H1 (cell line): ENCODE results near the gene ZNF135. TPM values are rescaled to one million over a fixed set of nuclear protein-coding genes. Genes with fewer than 3 reads are reported as not detected.

Source experiments
- EP300 ChIP-seq, 2 experiments: IDR thresholded peaks; 1 replicate in 1 of 2; 2 replicates in 1 of 2; pipeline ENCODE4 v1.6.1; 2011 to 2012; ENCODE audit warnings: low read depth in 2 of 2, low read length in 2 of 2, mild to moderate bottlenecking in 2 of 2, borderline replicate concordance in 1 of 2, inconsistent platforms in 1 of 2, moderate library complexity in 1 of 2
- FOSL1 ChIP-seq: IDR thresholded peaks from 2 replicates; pipeline ENCODE4 v1.6.1; 2011; ENCODE audit warnings: mild to moderate bottlenecking, low read depth, low read length, moderate library complexity; ENCODE audit not compliant: insufficient read depth
- HDAC2 ChIP-seq, 2 experiments: fragments of 300-600 bp in 1 of 2; sonication (generic) in 1 of 2; IDR thresholded peaks; 2 replicates each; pipeline ENCODE4 v1.6.1; 2011 to 2012; ENCODE audit warnings: low read depth in 2 of 2, low read length in 2 of 2, mild to moderate bottlenecking in 2 of 2, moderate library complexity in 2 of 2, borderline replicate concordance in 1 of 2, inconsistent platforms in 1 of 2
- SAP30 ChIP-seq: fragments of 300-600 bp; sonication (generic); IDR thresholded peaks from 2 replicates; pipeline ENCODE4 v1.7.1; 2012; ENCODE audit warnings: low read length, moderate library complexity, mild to moderate bottlenecking, inconsistent platforms; ENCODE audit not compliant: insufficient read depth, insufficient replicate concordance
- TEAD4 ChIP-seq: IDR thresholded peaks from 2 replicates; pipeline ENCODE4 v1.6.1; 2012; ENCODE audit warnings: low read depth, low read length, inconsistent platforms, mixed read lengths
- polyA plus RNA-seq, 7 experiments: library from polyadenylated mRNA; depleted of rRNA in 3 of 7; stranded (reverse) in 5 of 7; unstranded in 2 of 7; fragments of >200 nt in 5 of 7; fragments of 200-250 nt in 2 of 7; gene quantifications; 1 replicate in 5 of 7; 2 replicates in 1 of 7; 4 replicates in 1 of 7; pipeline versions ENCODE4 v1.2.1 to v1.2.3, GENCODE V29; 2011 to 2013; ENCODE audit warnings: missing spikeins in 2 of 7, mixed read lengths in 2 of 7
- total RNA-seq: library from RNA; stranded (reverse); fragmentation: NEBNext Ultra II Directional; extraction: Animal tissue kit (Norgen Biotek cat#: 25700); gene quantifications from 2 replicates; pipeline ENCODE4 v1.2.1, GENCODE V29; 2021
- TF ChIP-seq, protein P1 (sequence below): fragments of 300-600 bp; sonication (generic); IDR thresholded peaks from 2 replicates; pipeline ENCODE4 v1.7.1; 2012; ENCODE audit warnings: low read length, moderate library complexity, mild to moderate bottlenecking, inconsistent platforms; ENCODE audit not compliant: insufficient replicate concordance
- TF ChIP-seq, protein P2 (sequence below): IDR thresholded peaks from 2 replicates; pipeline ENCODE4 v1.6.1; 2012; ENCODE audit warnings: inconsistent platforms
- TF ChIP-seq, protein P3 (sequence below): IDR thresholded peaks from 2 replicates; pipeline ENCODE4 v1.6.1; 2012; ENCODE audit warnings: inconsistent platforms

Gene ZNF135
- total and polyA plus RNA-seq, 2 of the 8 experiments (the other 6 are each of a cell fraction or from before 2014, with no cell fraction given): 5.2 to 7.9 TPM

DNA sequence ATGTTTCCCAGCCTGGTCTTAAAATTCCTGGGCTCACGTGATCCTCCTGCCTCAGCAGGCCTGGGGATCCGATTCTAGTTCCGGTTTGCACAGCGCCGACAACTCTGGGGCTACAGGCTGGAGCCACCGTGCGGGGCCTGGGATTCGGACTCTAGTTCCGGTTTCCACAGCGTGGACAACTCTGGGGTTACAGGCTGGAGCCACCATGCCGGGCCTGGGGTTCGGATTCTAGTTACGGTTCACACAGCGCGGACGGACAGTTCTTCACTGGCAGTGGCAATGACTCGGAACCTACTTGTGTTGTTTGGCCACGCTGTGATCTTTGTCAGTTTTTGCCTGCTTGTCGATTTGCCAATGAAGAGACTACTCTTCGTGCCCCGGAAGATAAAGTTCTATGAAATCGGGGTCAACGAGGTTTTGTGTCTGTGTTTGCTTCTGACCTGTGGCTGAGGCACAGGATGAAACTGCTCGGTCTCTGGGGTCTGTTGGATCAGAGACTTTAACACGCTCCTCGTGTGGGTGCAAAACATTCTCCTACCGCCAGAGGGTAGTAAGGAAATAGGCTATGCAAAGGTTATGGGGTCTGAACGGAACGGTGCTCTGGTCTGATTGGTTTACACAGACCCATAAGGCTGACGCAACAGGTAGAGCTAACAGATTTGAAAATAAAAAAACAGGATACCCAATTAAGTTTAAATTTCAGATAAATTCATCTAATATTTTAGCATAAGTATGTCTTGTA is 37.4 kb upstream of the ZNF135 start (continued):
- TF ChIP-seq, protein P1, sequence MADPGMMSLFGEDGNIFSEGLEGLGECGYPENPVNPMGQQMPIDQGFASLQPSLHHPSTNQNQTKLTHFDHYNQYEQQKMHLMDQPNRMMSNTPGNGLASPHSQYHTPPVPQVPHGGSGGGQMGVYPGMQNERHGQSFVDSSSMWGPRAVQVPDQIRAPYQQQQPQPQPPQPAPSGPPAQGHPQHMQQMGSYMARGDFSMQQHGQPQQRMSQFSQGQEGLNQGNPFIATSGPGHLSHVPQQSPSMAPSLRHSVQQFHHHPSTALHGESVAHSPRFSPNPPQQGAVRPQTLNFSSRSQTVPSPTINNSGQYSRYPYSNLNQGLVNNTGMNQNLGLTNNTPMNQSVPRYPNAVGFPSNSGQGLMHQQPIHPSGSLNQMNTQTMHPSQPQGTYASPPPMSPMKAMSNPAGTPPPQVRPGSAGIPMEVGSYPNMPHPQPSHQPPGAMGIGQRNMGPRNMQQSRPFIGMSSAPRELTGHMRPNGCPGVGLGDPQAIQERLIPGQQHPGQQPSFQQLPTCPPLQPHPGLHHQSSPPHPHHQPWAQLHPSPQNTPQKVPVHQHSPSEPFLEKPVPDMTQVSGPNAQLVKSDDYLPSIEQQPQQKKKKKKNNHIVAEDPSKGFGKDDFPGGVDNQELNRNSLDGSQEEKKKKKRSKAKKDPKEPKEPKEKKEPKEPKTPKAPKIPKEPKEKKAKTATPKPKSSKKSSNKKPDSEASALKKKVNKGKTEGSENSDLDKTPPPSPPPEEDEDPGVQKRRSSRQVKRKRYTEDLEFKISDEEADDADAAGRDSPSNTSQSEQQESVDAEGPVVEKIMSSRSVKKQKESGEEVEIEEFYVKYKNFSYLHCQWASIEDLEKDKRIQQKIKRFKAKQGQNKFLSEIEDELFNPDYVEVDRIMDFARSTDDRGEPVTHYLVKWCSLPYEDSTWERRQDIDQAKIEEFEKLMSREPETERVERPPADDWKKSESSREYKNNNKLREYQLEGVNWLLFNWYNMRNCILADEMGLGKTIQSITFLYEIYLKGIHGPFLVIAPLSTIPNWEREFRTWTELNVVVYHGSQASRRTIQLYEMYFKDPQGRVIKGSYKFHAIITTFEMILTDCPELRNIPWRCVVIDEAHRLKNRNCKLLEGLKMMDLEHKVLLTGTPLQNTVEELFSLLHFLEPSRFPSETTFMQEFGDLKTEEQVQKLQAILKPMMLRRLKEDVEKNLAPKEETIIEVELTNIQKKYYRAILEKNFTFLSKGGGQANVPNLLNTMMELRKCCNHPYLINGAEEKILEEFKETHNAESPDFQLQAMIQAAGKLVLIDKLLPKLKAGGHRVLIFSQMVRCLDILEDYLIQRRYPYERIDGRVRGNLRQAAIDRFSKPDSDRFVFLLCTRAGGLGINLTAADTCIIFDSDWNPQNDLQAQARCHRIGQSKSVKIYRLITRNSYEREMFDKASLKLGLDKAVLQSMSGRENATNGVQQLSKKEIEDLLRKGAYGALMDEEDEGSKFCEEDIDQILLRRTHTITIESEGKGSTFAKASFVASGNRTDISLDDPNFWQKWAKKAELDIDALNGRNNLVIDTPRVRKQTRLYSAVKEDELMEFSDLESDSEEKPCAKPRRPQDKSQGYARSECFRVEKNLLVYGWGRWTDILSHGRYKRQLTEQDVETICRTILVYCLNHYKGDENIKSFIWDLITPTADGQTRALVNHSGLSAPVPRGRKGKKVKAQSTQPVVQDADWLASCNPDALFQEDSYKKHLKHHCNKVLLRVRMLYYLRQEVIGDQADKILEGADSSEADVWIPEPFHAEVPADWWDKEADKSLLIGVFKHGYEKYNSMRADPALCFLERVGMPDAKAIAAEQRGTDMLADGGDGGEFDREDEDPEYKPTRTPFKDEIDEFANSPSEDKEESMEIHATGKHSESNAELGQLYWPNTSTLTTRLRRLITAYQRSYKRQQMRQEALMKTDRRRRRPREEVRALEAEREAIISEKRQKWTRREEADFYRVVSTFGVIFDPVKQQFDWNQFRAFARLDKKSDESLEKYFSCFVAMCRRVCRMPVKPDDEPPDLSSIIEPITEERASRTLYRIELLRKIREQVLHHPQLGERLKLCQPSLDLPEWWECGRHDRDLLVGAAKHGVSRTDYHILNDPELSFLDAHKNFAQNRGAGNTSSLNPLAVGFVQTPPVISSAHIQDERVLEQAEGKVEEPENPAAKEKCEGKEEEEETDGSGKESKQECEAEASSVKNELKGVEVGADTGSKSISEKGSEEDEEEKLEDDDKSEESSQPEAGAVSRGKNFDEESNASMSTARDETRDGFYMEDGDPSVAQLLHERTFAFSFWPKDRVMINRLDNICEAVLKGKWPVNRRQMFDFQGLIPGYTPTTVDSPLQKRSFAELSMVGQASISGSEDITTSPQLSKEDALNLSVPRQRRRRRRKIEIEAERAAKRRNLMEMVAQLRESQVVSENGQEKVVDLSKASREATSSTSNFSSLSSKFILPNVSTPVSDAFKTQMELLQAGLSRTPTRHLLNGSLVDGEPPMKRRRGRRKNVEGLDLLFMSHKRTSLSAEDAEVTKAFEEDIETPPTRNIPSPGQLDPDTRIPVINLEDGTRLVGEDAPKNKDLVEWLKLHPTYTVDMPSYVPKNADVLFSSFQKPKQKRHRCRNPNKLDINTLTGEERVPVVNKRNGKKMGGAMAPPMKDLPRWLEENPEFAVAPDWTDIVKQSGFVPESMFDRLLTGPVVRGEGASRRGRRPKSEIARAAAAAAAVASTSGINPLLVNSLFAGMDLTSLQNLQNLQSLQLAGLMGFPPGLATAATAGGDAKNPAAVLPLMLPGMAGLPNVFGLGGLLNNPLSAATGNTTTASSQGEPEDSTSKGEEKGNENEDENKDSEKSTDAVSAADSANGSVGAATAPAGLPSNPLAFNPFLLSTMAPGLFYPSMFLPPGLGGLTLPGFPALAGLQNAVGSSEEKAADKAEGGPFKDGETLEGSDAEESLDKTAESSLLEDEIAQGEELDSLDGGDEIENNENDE: no peak
- TF ChIP-seq FOSL1: no peak
- no peak for TF ChIP-seq HDAC2 (IDR thresholded peaks at IDR 0.05; ENCODE audit: borderline replicate concordance in 1 of 2, low read depth in 2 of 2, low read length in 2 of 2)
- no peak for TF ChIP-seq EP300 (IDR thresholded peaks at IDR 0.05; ENCODE audit: borderline replicate concordance in 1 of 2, low read depth in 2 of 2, low read length in 2 of 2)
- TF ChIP-seq, protein P2, sequence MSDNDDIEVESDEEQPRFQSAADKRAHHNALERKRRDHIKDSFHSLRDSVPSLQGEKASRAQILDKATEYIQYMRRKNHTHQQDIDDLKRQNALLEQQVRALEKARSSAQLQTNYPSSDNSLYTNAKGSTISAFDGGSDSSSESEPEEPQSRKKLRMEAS: peak; percentile 17; the same call in 1 of the 2 replicates
- TF ChIP-seq, protein P3, sequence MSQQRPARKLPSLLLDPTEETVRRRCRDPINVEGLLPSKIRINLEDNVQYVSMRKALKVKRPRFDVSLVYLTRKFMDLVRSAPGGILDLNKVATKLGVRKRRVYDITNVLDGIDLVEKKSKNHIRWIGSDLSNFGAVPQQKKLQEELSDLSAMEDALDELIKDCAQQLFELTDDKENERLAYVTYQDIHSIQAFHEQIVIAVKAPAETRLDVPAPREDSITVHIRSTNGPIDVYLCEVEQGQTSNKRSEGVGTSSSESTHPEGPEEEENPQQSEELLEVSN: peak; percentile 32; the same call in 1 of the 2 replicates
- no peak for TF ChIP-seq SAP30
- TF ChIP-seq TEAD4: no peak
